HEK293 (cell line): ENCODE data around the gene HSPA8.

Experiments
- BCL11A ChIP-seq: fragments of 450-650 bp; formaldehyde crosslinking; IDR thresholded peaks from 2 replicates; pipeline ENCODE4 v1.5.1; 2016; ENCODE audit warnings: low read depth, missing biosample characterization, missing genetic modification characterization
- EGR2 ChIP-seq: fragments of 450-650 bp; formaldehyde crosslinking; IDR thresholded peaks from 2 replicates; pipeline ENCODE4 v1.5.1; 2016; ENCODE audit warnings: low read depth, missing biosample characterization, missing genetic modification characterization
- ELK4 ChIP-seq: IDR thresholded peaks from 2 replicates; pipeline ENCODE4 v1.6.1; 2011; ENCODE audit warnings: mild to moderate bottlenecking, low read depth, low read length, borderline replicate concordance
- HIC1 ChIP-seq: fragments of 450-650 bp; formaldehyde crosslinking; IDR thresholded peaks from 2 replicates; pipeline ENCODE4 v1.5.1; 2016; ENCODE audit warnings: missing biosample characterization, missing genetic modification characterization
- KLF1 ChIP-seq: fragments of 450-650 bp; formaldehyde crosslinking; IDR thresholded peaks from 2 replicates; pipeline ENCODE4 v1.5.1; 2016; ENCODE audit warnings: missing biosample characterization, missing genetic modification characterization
- KLF9 ChIP-seq: fragments of 450-650 bp; formaldehyde crosslinking; IDR thresholded peaks from 2 replicates; pipeline ENCODE4 v1.5.1; 2016; ENCODE audit warnings: missing biosample characterization, missing genetic modification characterization, low read depth
- SP2 ChIP-seq: fragments of 450-650 bp; formaldehyde crosslinking; IDR thresholded peaks from 2 replicates; pipeline ENCODE4 v1.5.1; 2016; ENCODE audit warnings: missing biosample characterization, missing genetic modification characterization
- SP3 ChIP-seq: fragments of 450-650 bp; formaldehyde crosslinking; IDR thresholded peaks from 2 replicates; pipeline ENCODE4 v1.5.1; 2016; ENCODE audit warnings: missing biosample characterization, missing genetic modification characterization
- ZBTB17 ChIP-seq: fragments of 450-650 bp; formaldehyde crosslinking; IDR thresholded peaks from 2 replicates; pipeline ENCODE4 v1.5.1; 2016; ENCODE audit warnings: missing biosample characterization, missing genetic modification characterization
- ZNF10 ChIP-seq: fragments of 450-650 bp; formaldehyde crosslinking; IDR thresholded peaks from 2 replicates; pipeline ENCODE4 v1.5.1; 2017; ENCODE audit warnings: missing biosample characterization, missing genetic modification characterization
- ZNF157 ChIP-seq: fragments of 450-650 bp; formaldehyde crosslinking; IDR thresholded peaks from 2 replicates; pipeline ENCODE4 v1.5.1; 2016; ENCODE audit warnings: missing biosample characterization, missing genetic modification characterization
- ZNF274 ChIP-seq, 2 experiments: fragments of 200-500 bp in 1 of 2; fragments of 450-650 bp in 1 of 2; sonication (Bioruptor generic) in 1 of 2; formaldehyde crosslinking in 1 of 2; IDR thresholded peaks; 2 replicates each; pipeline versions ENCODE4 v1.5.1 to v1.6.1; 2014 to 2016; ENCODE audit warnings: borderline replicate concordance in 1 of 2, inconsistent platforms in 1 of 2, low read length in 1 of 2, missing biosample characterization in 1 of 2, missing genetic modification characterization in 1 of 2
- ZNF280D ChIP-seq: fragments of 450-650 bp; formaldehyde crosslinking; IDR thresholded peaks from 2 replicates; pipeline ENCODE4 v1.5.1; 2016; ENCODE audit warnings: missing biosample characterization, missing genetic modification characterization
- ZNF366 ChIP-seq: fragments of 450-650 bp; formaldehyde crosslinking; conservative IDR thresholded peaks from 2 replicates; pipeline ENCODE4 v1.5.1; 2016; ENCODE audit warnings: missing biosample characterization, missing genetic modification characterization
- ZNF518A ChIP-seq: fragments of 450-650 bp; formaldehyde crosslinking; conservative IDR thresholded peaks from 2 replicates; pipeline ENCODE4 v1.5.1; 2016; ENCODE audit warnings: low read depth, missing biosample characterization, missing genetic modification characterization
- ZNF600 ChIP-seq: fragments of 450-650 bp; formaldehyde crosslinking; IDR thresholded peaks from 2 replicates; pipeline ENCODE4 v1.5.1; 2016; ENCODE audit warnings: missing biosample characterization, missing genetic modification characterization
- ZNF621 ChIP-seq: fragments of 450-650 bp; formaldehyde crosslinking; IDR thresholded peaks from 2 replicates; pipeline ENCODE4 v1.5.1; 2017; ENCODE audit warnings: missing biosample characterization, missing genetic modification characterization
- ZNF629 ChIP-seq: fragments of 450-650 bp; formaldehyde crosslinking; IDR thresholded peaks from 2 replicates; pipeline ENCODE4 v1.5.1; 2017; ENCODE audit warnings: missing biosample characterization, missing genetic modification characterization
- ZNF660 ChIP-seq: fragments of 450-650 bp; IDR thresholded peaks from 2 replicates; pipeline ENCODE4 v1.5.1; 2018; ENCODE audit warnings: missing biosample characterization, mild to moderate bottlenecking, missing genetic modification characterization
- ZNF785 ChIP-seq: fragments of 450-650 bp; formaldehyde crosslinking; IDR thresholded peaks from 2 replicates; pipeline ENCODE4 v1.5.1; 2016; ENCODE audit warnings: missing biosample characterization, missing genetic modification characterization
- TF ChIP-seq, protein P1 (sequence below): fragments of 450-650 bp; formaldehyde crosslinking; IDR thresholded peaks from 2 replicates; pipeline ENCODE4 v1.5.1; 2017; ENCODE audit warnings: missing biosample characterization, missing genetic modification characterization
- TF ChIP-seq, protein P2 (sequence below): fragments of 450-650 bp; formaldehyde crosslinking; IDR thresholded peaks from 2 replicates; pipeline ENCODE4 v1.5.1; 2016; ENCODE audit warnings: missing biosample characterization, missing genetic modification characterization

HSPA8 gene

DNA sequence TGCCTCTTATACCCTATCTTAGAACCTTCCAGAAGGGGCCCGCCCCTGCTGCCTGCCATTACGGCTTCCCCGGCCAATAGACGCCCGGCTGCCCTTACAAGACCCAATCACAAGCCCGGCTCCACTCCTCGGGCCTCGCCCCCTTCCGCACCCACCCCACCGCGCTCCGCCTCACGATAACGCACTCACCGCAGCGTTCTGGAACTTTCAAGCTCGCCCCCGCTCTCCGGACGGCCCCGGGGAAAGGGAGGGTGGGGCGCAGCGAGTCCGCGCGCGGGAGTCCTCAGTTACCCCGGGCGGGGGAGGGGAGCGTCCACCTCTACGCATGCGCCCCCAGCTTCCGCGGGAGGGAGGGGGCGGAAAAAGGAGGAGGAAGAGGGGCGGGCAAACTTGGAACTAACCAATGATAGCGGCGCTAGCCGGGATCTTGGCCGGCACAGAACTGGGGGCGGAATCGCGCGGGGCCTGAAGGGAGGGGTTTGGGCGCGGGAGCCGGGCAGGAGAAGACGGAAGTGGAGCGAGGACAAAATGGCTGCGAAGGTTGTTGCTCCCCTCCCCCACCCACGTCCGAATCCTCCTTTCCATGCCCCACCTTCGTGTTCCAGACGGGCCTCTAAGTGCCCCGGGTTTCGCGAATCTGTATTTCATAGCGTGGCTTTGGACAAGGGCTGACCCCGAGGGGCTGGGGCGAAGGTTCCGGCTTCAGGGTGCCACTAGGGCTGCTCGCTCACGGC is 389 bp upstream of the HSPA8 start (continued):
- 0 out of 2 replicates have a peak, but pooled peaks have one; percentile 27 for TF ChIP-seq ZNF280D (tag by site-specific recombination)
- TF ChIP-seq ZNF10 (tag by site-specific recombination) = no peak
- peak; percentile 98 for TF ChIP-seq ZNF600 (tag by site-specific recombination)
- TF ChIP-seq ZNF660 (tag by site-specific recombination) = 0 out of 2 replicates have a peak, but pooled peaks have one; percentile 14
- peak; percentile 86 for TF ChIP-seq ZNF366 (tag by site-specific recombination)
- TF ChIP-seq, protein P1, sequence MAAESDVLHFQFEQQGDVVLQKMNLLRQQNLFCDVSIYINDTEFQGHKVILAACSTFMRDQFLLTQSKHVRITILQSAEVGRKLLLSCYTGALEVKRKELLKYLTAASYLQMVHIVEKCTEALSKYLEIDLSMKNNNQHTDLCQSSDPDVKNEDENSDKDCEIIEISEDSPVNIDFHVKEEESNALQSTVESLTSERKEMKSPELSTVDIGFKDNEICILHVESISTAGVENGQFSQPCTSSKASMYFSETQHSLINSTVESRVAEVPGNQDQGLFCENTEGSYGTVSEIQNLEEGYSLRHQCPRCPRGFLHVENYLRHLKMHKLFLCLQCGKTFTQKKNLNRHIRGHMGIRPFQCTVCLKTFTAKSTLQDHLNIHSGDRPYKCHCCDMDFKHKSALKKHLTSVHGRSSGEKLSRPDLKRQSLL (tag by site-specific recombination) = peak; percentile 61
- TF ChIP-seq KLF9 (tag by site-specific recombination) = peak; percentile 84
- TF ChIP-seq ELK4 = peak; percentile 68; the same call in 1 of the 2 replicates
- no peak for TF ChIP-seq ZNF518A (tag by site-specific recombination)
- peak; percentile 45 for TF ChIP-seq KLF1
- peak; percentile 94 for TF ChIP-seq SP2 (tag by site-specific recombination)
- TF ChIP-seq HIC1 (tag by site-specific recombination) = no peak
- no peak for TF ChIP-seq BCL11A
- TF ChIP-seq ZNF785 (tag by site-specific recombination) = no peak
- no peak for TF ChIP-seq ZNF621 (tag by site-specific recombination)
- no peak for TF ChIP-seq ZNF274 (IDR thresholded peaks at IDR 0.05; ENCODE audit: low read length)
- TF ChIP-seq ZNF274 (tag by site-specific recombination; IDR thresholded peaks at IDR 0.05; ENCODE audit: borderline replicate concordance) = no peak
- TF ChIP-seq EGR2 (tag by site-specific recombination) = peak; percentile 96
- no peak for TF ChIP-seq ZNF157 (tag by site-specific recombination)
- peak; percentile 40; the same call in 1 of the 2 replicates for TF ChIP-seq ZNF629 (tag by site-specific recombination)
- TF ChIP-seq, protein P2, sequence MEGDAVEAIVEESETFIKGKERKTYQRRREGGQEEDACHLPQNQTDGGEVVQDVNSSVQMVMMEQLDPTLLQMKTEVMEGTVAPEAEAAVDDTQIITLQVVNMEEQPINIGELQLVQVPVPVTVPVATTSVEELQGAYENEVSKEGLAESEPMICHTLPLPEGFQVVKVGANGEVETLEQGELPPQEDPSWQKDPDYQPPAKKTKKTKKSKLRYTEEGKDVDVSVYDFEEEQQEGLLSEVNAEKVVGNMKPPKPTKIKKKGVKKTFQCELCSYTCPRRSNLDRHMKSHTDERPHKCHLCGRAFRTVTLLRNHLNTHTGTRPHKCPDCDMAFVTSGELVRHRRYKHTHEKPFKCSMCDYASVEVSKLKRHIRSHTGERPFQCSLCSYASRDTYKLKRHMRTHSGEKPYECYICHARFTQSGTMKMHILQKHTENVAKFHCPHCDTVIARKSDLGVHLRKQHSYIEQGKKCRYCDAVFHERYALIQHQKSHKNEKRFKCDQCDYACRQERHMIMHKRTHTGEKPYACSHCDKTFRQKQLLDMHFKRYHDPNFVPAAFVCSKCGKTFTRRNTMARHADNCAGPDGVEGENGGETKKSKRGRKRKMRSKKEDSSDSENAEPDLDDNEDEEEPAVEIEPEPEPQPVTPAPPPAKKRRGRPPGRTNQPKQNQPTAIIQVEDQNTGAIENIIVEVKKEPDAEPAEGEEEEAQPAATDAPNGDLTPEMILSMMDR (tag by site-specific recombination) = 0 out of 2 replicates have a peak, but pooled peaks have one; percentile 35
- peak; percentile 92 for TF ChIP-seq SP3 (tag by site-specific recombination)
- TF ChIP-seq ZBTB17 (tag by site-specific recombination) = 0 out of 2 replicates have a peak, but pooled peaks have one; percentile 10
